Mesenchymal stem cell (in vitro differentiated cells and primary cell): Measurements from ENCODE around the gene ESD.

Experiments used
- DNase-seq: peaks from one replicate; pipeline ENCODE4 v3.0.0-alpha.2; 2013
- H2AFZ ChIP-seq: one replicate; pipeline ENCODE4 v1.6.1; 2013; ENCODE audit warnings: low read depth, mild to moderate bottlenecking, control low read depth, inconsistent platforms, low read length, moderate library complexity
- H2AK5ac ChIP-seq: 2 replicates; pipeline ENCODE4 v1.6.1; 2013; ENCODE audit warnings: low read length, moderate library complexity, mild to moderate bottlenecking, inconsistent platforms; ENCODE audit not compliant: severe bottlenecking
- H2BK120ac ChIP-seq: one replicate; pipeline ENCODE4 v1.6.1; 2013; ENCODE audit warnings: low read depth, mild to moderate bottlenecking, inconsistent platforms, low read length, moderate library complexity
- H2BK12ac ChIP-seq, 2 experiments: one replicate each; pipeline ENCODE4 v1.6.1; 2013; ENCODE audit warnings: inconsistent platforms in 2 of 2, low read length in 2 of 2, mild to moderate bottlenecking in 2 of 2, moderate library complexity in 2 of 2, control low read depth in 1 of 2
- H2BK15ac ChIP-seq: one replicate; pipeline ENCODE4 v1.6.1; 2013; ENCODE audit warnings: mild to moderate bottlenecking, low read depth, inconsistent platforms; ENCODE audit not compliant: poor library complexity, severe bottlenecking
- H2BK5ac ChIP-seq: 2 replicates; pipeline ENCODE4 v1.6.1; 2013; ENCODE audit warnings: low read depth, mild to moderate bottlenecking, low read length, control low read depth, inconsistent platforms; ENCODE audit not compliant: poor library complexity, severe bottlenecking
- H3K14ac ChIP-seq, 2 experiments: one replicate each; pipeline ENCODE4 v1.6.1; 2013; ENCODE audit warnings: inconsistent platforms in 2 of 2, low read length in 2 of 2, control low read depth in 1 of 2, mild to moderate bottlenecking in 1 of 2, moderate library complexity in 1 of 2
- H3K18ac ChIP-seq, 2 experiments: one replicate each; pipeline ENCODE4 v1.6.1; 2013; ENCODE audit warnings: inconsistent platforms in 2 of 2, low read length in 2 of 2, control low read depth in 1 of 2, low read depth in 1 of 2, mild to moderate bottlenecking in 1 of 2
- H3K23ac ChIP-seq, 2 experiments: one replicate each; pipeline ENCODE4 v1.6.1; 2013; ENCODE audit warnings: inconsistent platforms in 2 of 2, low read length in 2 of 2, mild to moderate bottlenecking in 2 of 2, moderate library complexity in 2 of 2, control low read depth in 1 of 2
- H3K27ac ChIP-seq: 2 replicates; pipeline ENCODE4 v1.5.1; 2013; ENCODE audit warnings: mild to moderate bottlenecking, moderate library complexity, low read length, control low read depth, inconsistent platforms; ENCODE audit not compliant: poor library complexity, severe bottlenecking
- H3K27me3 ChIP-seq, 2 experiments: 2 replicates each; pipeline versions ENCODE4 v1.6.1 to v1.7.0; 2013; ENCODE audit warnings: low read length in 2 of 2, mild to moderate bottlenecking in 2 of 2, moderate library complexity in 2 of 2, control low read depth in 1 of 2, inconsistent platforms in 1 of 2; ENCODE audit not compliant: control insufficient read depth in 1 of 2, insufficient read depth in 1 of 2
- H3K36me3 ChIP-seq, 2 experiments: 2 replicates each; pipeline versions ENCODE4 v1.6.1 to v1.7.0; 2013; ENCODE audit warnings: low read length in 2 of 2, control low read depth in 1 of 2, inconsistent platforms in 1 of 2, low read depth in 1 of 2, mild to moderate bottlenecking in 1 of 2; ENCODE audit not compliant: insufficient read depth in 2 of 2, control insufficient read depth in 1 of 2
- H3K4ac ChIP-seq, 2 experiments: one replicate each; pipeline ENCODE4 v1.6.1; 2013; ENCODE audit warnings: inconsistent platforms in 2 of 2, low read length in 2 of 2, mild to moderate bottlenecking in 2 of 2, moderate library complexity in 2 of 2, control low read depth in 1 of 2, low read depth in 1 of 2
- H3K4me1 ChIP-seq: 2 replicates; pipeline ENCODE4 v1.6.1; 2013; ENCODE audit warnings: low read depth, low read length, control low read depth; ENCODE audit not compliant: control insufficient read depth, insufficient read depth
- H3K4me2 ChIP-seq: 2 replicates; pipeline ENCODE4 v1.6.1; 2013; ENCODE audit warnings: low read length, mild to moderate bottlenecking, inconsistent platforms; ENCODE audit not compliant: poor library complexity, severe bottlenecking
- H3K4me3 ChIP-seq, 2 experiments: 2 replicates each; pipeline versions ENCODE4 v1.5.1 to v1.7.0; 2013; ENCODE audit warnings: low read length in 2 of 2, mild to moderate bottlenecking in 2 of 2, control low read depth in 1 of 2, low read depth in 1 of 2; ENCODE audit not compliant: insufficient read depth in 1 of 2
- H3K79me1 ChIP-seq: replicated peaks from 2 replicates; pipeline ENCODE4 v1.6.1; 2013; ENCODE audit warnings: mild to moderate bottlenecking, control low read depth, low read length, inconsistent platforms; ENCODE audit not compliant: poor library complexity, severe bottlenecking
- H3K9ac ChIP-seq: 2 replicates; pipeline ENCODE4 v1.7.0; 2013; ENCODE audit warnings: mild to moderate bottlenecking, low read length, moderate library complexity
- H3K9me3 ChIP-seq: 2 replicates; pipeline ENCODE4 v1.7.0; 2013; ENCODE audit warnings: mild to moderate bottlenecking, low read length; ENCODE audit not compliant: control insufficient read depth
- H4K8ac ChIP-seq: one replicate; pipeline ENCODE4 v1.6.1; 2013; ENCODE audit warnings: inconsistent platforms, mild to moderate bottlenecking, low read length, moderate library complexity
- H4K91ac ChIP-seq: one replicate; pipeline ENCODE4 v1.6.1; 2013; ENCODE audit warnings: mild to moderate bottlenecking, low read length, inconsistent platforms
- WGBS: methylation state at CpG from one replicate; pipeline ENCODE4 v1.1.7; 2013; ENCODE audit warnings: mixed read lengths; 5-methylcytosine and 5-hydroxymethylcytosine counted together

Gene ESD

DNA sequence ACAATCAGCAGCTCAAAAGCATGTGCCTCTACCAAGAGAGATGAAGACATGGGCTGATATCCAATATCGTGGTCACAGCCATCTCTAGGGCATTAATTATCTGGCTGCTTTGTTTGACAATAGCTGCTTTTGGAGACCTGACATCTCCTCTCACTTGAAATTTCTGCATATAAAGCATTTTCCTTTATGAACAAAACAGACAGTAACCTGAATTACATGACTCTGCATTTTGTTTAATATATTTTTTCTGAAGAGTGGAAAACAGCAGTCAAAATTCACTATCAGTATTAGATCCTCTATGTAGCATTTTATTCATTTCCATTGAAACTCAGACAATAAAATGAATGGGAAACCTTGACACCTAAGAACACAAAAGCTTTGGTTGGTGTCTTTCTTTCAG lies 42.4 kb upstream of the ESD start:
- Histone ChIP-seq H3K4me2 (no peak overlapping the region), H3K9ac (no peak overlapping the region), H4K8ac (no peak overlapping the region), H3K36me3 (peaks cover 0 to 9% of the 10 kb centered on the region in 2 experiments), H2BK15ac (no peak overlapping the region), H3K4ac (no peak overlapping the region), H3K18ac (no peak overlapping the region), H2BK120ac (no peak overlapping the region), H4K91ac (no peak overlapping the region), H3K27ac (no peak overlapping the region), H3K4me3 (no peak overlapping the region), H2AK5ac (no peak overlapping the region), H3K23ac (no peak overlapping the region), H2AFZ (no peak overlapping the region), H3K27me3 (no peaks in the 10 kb centered on the region), H3K79me1 (no peaks in the 10 kb centered on the region), H2BK12ac (no peak overlapping the region), H3K14ac (no peak overlapping the region), H2BK5ac (no peak overlapping the region), H3K4me1 (no peaks in the 10 kb centered on the region), H3K9me3 (no peaks in the 10 kb centered on the region)
- WGBS: 100% methylated on average over 1 of the region's 1 CpG
- no peak for DNase-seq

DNA sequence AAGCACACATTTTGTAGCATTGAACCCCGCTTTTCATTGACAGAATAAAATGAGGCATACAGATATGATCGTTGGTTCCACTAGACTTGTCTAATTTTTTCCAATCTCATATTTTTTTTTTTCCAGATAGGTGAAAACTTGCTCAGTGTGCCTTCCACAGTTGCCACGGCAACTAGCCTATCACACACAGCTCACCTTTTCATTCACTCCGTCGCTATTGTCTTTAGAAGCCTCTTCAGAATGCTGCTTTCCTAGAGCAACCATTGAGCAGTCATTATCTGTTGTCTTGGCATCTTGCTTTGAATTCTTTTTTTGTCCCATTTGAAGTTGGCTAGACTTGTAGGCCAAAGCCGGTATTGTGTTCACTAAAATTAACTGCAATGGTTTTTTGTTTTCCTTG lies 37.7 kb upstream of the ESD start:
- Histone ChIP-seq H3K36me3 (peaks cover 0 to 9% of the 10 kb centered on the region in 2 experiments), H2BK15ac (no peak overlapping the region), H3K4me3 (no peak overlapping the region), H3K4ac (no peak overlapping the region), H2BK120ac (no peak overlapping the region), H4K91ac (no peak overlapping the region), H3K79me1 (no peaks in the 10 kb centered on the region), H3K27ac (no peak overlapping the region), H2BK12ac (no peak overlapping the region), H2AFZ (no peak overlapping the region), H2BK5ac (no peak overlapping the region), H3K18ac (no peak overlapping the region), H3K9ac (no peak overlapping the region), H3K14ac (no peak overlapping the region), H4K8ac (no peak overlapping the region), H3K4me2 (no peak overlapping the region), H3K23ac (no peak overlapping the region), H2AK5ac (no peak overlapping the region), H3K4me1 (peaks cover 2% of the 10 kb centered on the region), H3K9me3 (no peaks in the 10 kb centered on the region), H3K27me3 (no peaks in the 10 kb centered on the region)
- 97% methylated on average over 6 of the region's 6 CpGs for WGBS
- DNase-seq: no peak

DNA sequence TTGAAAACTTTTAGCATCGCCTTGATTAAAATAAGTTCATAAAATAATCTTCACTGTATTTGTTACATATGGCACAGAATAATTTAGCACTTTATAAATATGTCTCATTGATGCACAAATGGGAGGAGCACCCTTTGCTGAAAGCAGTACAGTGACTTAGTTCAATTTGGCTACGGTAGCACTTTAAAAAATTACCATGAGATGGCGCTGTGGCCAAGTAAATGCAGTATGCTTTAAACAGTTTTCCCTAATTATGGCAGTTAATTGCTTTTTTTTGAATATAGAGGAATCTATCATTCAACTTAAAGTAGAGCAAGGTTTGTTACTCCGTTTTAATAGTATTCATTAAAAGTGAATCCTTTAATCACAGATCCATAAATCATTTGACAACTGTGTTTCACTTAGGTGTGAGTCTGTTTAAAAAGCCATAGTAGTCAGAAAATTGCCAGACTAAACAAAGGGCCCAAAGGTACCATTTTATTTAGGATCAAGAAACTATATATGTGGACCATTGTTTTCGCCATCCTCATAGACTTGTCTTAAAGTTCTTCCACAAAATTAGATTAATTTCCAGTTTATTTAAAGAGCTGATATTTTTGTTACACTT lies 34.7 kb upstream of the ESD start:
- Histone ChIP-seq H3K4me1 (peaks cover 2% of the 10 kb centered on the region), H3K18ac (no peak overlapping the region), H2BK15ac (no peak overlapping the region), H3K79me1 (no peaks in the 10 kb centered on the region), H2BK12ac (no peak overlapping the region), H3K4me3 (no peak overlapping the region), H3K9me3 (no peaks in the 10 kb centered on the region), H2BK5ac (no peak overlapping the region), H3K4me2 (no peak overlapping the region), H3K4ac (no peak overlapping the region), H4K91ac (no peak overlapping the region), H3K27me3 (no peaks in the 10 kb centered on the region), H2BK120ac (no peak overlapping the region), H3K27ac (no peak overlapping the region), H2AK5ac (no peak overlapping the region), H2AFZ (no peak overlapping the region), H3K23ac (no peak overlapping the region), H4K8ac (no peak overlapping the region), H3K36me3 (peaks cover 0 to 9% of the 10 kb centered on the region in 2 experiments), H3K14ac (no peak overlapping the region), H3K9ac (peak overlapping the region; percentile 12)
- 0% methylated on average over 1 of the region's 5 CpGs for WGBS
- DNase-seq: peak; percentile 68

DNA sequence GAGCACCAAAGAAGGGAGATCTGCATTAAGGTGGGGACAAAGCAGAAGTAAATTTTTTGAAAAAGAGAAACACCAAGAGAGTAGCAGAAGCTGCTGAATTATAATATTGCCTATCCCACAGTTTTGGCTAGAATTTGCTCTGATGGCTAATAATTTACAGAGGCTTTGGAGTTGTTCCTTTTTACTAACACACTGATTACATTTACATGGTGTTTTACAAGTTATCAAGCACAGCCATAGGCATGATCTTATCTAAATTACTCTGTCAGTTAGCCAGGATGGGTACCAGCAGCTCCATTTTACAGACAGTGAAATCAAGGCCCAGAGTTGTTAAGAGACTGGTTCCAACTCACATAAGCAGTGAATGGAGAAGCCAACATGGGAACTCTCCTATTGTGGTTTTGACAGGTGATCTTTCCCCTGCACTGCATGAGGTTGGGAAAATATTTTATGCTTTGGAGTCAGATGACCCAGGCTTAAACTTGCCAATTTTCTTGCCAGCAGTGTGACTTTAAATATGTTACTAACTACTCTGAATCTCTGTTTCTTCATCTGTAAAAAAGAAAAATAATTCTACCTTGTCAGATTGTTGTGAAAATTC lies 33.5 kb upstream of the ESD start:
- Histone ChIP-seq H2AK5ac (no peak overlapping the region), H3K14ac (no peak overlapping the region), H4K8ac (no peak overlapping the region), H3K9ac (no peak overlapping the region), H3K9me3 (no peaks in the 10 kb centered on the region), H3K4me3 (no peak overlapping the region), H3K23ac (no peak overlapping the region), H2BK5ac (no peak overlapping the region), H3K4me2 (no peak overlapping the region), H3K36me3 (peaks cover 0 to 9% of the 10 kb centered on the region in 2 experiments), H2BK120ac (no peak overlapping the region), H2BK15ac (no peak overlapping the region), H2AFZ (no peak overlapping the region), H3K79me1 (no peaks in the 10 kb centered on the region), H3K27ac (no peak overlapping the region), H4K91ac (no peak overlapping the region), H3K27me3 (no peaks in the 10 kb centered on the region), H3K4ac (no peak overlapping the region), H3K4me1 (peaks cover 2% of the 10 kb centered on the region), H2BK12ac (no peak overlapping the region), H3K18ac (no peak overlapping the region)
- DNase-seq: no peak
